GM19328 (cell line): Measurements from ENCODE around the gene COL18A1.
"Not testable (repeated sequence)": the region's sequence is repeated elsewhere in the genome, so short reads cannot be mapped to it uniquely, and the experiment has no call there.

Source experiments
- ATAC-seq: cut with Tn5 transposase; IDR thresholded peaks from one replicate; pipeline ENCODE4 v1.9.1; 2021; ENCODE audit warnings: mild to moderate bottlenecking, moderate library complexity; ENCODE audit not compliant: unreplicated experiment

The COL18A1 gene

DNA sequence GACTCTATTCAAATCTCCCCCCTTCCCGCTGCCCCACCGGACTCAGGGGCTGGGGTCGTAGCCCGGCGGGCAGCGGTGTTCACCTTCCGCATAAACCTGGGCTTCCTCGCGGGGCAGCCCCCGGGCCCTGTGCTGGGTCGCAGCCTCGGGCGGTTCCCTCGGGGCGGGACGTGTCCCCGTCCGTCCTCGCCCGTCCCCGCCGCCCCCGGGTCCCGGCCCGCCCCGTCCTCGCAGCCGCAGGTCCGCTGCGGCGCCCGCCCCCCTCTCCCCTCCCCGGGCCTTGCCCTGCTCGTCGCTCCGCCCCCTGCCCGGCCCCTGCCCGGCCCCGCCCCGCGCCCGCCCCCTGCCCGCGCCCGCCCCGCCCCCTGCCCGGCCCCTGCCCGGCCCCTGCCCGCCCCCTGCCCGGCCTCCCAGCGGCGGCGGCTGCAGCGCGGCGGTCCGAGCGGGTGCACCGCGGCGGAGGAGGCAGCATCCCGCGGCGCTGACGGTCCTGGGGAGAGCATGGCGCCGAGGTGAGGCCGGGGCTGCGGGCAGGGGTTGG, at the start of gene COL18A1:
COL18A1 (plus strand) TSS at position 436 of the 541 bp plus-strand sequence; CDS start at position 502, 66 bp downstream.
- ATAC-seq = no peak

DNA sequence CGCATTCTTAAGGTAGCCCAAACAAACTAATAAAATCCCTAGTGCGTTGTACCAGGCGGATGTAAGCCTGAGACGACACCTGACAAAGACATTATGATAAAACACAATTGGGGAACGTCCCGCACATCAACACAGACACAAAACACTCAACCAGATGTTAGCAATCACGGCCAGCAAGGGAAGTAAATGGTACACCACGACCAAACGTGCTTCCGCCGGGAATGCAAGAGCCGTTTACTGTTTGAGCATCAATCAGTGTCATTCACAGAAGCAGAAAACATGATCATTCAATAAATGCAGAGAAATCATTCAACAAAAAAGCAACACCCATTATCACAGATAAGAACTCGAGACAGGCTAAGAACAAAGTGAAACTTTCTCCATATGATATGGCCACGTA, 49.4 kb upstream of the COL18A1 start:
- no peak for ATAC-seq

DNA sequence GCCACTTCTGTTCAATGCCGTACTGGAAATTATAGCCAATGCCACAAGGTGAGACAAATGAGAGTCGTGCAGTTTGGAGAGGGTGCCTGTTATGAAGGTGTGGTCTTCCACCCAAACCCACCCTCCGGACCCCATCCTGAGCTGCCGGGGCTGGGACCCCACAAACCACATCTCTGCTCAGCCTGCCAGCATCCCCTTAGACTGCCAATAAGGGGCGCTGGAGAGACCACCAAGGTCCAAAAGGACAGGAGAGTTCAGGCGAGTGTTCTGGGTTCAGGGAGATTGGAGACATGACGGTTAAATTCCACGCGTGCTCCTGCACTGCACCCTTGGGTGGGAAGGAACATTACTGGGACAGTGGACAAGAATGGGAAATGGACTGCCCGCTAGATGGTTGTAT, 48.7 kb upstream of the COL18A1 start:
- ATAC-seq = no peak

DNA sequence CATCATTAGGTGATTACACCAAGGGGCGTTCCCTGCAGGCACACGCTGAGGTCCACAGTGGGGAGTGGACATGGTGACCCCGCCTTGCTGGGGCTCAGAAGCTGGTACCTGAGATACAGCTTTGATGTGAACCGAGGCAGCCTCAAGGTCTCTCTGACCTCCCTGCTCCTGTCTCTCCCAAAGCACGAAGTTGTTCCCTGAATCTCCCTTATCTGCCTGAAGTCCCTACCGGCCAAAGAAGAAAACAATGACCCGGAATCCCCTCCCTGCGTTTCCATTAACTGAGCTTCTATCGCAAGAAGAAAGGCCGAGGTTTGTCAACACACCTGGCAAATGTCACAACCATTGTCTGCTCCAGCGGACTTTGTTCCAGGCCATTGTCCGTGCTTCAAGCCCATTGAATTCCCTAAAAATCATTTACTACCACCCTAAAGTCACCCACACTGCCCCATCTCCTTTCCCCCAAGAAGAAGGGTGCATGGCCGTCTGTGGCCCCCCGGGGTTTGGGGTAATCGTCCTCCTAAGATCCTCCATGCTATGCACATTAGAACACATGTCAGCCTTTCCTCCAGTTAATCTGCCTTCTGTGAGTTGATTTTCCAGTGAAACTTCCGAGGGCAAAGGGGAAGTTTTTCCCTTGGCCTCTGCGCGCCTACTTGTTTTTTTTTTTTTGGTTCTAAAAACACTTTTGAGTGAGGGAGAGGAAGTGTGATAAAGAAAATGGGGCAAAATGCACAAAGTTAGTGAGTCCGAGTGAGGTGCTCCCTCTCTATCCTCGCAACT, 48.1 kb upstream of the COL18A1 start:
- no peak for ATAC-seq

DNA sequence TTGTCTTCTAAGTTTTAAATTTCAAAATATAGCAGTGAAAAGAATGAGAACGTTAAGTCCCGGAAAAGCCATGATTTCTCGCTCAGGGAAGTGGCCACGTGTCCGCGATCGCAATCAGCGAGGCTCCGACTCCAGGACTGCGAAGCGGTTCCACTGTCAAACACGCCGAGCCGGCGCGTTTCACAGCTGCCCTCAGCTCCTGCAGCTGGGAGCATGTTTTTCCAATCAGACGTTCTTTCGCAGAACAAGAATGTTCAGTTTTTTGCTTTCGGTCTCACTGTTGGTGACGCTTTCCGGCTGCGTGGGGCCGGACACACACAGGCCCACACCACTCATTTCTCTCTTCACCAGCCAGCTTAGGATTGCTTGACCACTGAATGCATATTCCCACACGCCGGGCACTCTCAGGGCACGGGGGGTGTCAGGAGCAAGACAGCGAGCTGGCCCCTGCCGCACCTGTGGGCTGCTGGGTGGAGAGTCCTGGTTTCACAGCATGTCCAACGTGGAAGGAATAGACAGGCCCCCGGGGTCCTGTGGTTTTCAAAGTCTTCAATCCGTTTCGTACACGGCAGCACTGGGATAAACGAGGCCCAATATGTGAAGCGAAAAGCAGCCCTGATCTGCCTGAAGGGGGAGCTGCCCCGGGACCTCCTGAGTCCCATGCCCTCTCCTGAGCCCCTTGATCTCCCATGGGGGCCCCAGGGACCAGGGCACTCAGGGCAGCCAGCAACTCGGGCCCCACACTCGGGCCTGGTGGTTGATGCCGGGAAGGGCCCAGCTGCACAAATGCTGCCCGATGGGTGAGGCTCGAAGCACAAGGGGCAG, 47.3 kb upstream of the COL18A1 start:
- no peak for ATAC-seq

DNA sequence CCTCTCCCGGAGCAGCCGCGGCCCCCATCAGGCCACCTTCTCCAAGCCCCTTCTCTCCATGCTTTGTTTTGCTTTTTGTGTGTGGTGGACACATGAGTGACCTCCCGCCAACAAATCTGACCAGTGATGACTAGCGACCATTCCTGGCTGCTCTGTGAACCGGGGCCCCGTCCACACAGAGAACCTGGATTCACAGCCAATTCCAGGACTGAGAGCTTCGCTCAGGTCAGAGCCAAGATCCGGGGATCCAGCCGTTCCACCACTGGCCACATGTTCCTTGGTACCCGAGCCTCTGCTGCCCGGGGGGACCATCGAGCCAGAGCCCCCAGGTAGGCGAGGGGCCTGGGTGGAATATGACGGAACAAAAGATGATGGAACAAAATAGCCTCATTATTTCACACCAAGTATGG, 46.7 kb upstream of the COL18A1 start:
- ATAC-seq = no peak

DNA sequence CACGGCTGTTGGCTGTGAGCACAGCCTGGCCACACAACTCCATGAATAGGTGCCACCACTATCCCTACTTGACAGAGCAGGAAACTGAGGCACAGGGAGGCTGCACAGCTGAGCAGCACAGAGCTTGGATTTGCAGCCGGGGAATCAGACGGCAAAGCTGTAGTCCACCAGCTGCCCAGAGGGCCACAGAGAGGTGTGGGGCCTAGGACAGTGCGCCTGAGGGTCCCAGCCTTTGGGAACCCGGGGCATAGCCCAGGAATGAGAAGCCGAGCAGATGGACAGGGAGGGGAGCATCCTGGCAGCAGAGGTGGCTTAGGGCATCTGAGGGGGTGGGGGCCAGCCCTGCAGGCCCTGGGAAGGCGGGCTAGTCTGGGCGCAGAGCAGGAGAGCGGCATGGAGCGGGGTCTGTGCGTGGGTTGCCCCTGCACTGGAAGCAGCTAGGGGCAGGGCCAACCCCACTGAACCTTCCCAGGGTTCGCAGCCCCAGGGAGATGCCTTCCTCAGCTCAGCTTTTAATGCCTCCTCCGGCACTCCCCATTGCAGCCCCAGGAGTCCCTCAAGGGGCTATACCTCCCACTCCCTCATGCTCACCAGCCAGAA, 46.2 kb upstream of the COL18A1 start:
- ATAC-seq = no peak

DNA sequence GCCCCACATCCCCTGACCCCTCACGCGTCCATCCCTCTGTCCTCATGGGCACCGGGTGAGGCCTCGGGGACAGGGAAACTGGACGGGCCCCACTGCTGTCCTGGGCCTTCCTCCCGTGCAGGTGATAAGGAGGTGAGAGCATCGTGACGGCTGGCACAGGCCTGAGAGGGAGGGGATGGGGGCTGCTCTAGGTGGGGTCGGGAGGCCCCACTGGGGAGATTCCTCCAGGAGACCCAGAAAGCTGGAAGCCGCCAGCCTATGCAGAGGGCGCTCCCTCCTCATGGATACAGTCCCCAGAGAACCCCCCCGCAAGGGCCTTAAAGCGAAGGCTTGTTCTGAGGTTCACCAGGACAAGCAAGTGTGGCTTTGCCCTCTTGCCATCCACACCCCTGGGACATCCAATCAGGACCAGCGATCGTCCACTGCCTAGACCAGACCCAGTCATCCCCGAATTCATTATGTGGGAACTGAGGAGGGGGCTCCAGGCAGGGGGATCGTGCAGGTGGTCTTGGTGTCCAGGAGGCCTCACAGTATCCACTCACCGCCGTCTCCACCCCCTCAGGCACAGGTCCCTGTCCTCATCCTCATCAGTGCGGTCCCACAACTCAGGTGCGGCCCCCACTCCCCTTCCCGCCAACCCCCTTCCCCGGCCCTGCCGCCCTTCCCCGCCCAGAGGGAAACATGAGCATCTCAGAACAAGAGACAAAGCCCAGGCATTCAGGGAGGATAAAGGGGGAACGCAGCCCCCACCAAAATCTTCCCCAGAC, 45.3 kb upstream of the COL18A1 start:
- ATAC-seq = no peak

DNA sequence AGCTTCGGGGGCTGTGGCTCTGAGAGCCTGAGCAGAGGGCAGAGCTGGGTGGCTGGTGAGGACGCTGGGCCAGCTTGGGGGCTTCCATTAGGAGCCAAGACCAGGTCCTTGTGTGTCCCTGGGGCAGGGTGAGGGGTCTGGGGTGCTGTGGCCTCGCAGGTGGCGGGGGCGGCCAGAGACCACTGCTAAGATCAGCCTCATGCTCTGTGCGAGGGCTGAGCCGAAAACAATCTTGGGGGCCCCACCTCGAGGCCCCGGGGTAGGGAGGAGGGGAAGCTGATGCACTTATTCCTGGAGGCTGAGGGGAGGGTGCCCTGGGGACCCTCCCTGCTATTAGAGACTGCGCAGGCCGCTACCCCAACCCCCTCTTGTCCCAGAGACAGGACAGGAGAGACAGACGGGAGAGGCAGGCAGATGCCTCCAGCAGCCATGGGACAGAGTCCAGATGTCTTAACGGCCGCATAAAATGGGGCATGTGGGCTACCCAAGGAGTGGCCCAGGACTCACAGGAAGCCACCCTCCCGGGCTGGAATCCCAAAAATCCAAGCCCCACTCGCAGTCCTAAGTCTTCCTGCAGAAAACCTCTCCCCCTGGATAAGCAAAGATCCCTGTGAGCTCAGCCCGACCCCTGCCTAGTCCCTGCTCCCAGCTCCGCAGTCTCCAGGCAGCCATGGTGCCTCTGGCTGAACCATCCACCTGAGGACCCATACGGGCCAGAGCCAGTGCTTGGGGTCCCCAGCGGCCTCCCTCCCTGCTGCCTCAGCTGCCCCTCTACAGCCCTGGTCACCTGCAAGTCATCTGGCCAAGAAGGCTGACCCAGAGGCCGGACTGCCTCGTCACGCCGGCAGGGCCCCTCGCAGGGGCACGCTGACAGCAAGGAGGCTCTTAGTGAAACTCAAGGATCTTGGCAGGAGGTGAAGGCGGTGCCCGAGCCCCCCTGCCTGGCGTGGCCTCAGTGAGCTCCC, 43.6 kb upstream of the COL18A1 start:
- no peak for ATAC-seq

DNA sequence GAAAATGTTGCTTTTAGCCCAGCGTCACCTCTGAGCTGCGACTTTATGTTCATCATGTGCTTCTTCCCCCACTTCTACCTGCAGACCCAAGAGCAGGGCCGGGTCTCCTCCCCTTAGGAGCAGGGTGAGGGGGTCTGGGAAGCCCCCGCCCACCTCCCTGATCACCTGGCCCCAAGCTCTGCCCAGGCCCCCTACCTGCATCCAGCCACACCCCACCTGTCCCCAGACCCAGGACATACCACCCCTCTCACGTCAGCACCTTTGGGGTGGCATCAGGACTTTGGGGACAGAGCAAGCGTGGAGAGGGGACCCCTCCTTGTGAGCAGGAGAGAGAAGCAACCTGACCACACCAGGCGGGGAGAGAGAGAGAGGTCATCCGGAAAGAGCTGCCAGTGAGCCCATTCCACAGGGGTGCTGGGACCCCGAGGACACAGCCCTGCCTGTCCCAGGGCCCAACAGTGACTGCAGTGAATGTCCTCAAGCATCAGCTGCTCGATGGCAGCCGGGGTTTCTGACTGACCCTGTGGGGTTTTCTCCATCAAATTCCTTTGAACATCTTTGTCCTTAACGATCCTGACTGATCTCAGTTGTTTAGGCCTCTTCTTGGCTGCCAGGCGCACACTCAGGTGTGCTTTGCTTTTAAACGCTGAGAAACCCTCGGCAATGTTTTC, 42.8 kb upstream of the COL18A1 start:
- ATAC-seq = no peak

DNA sequence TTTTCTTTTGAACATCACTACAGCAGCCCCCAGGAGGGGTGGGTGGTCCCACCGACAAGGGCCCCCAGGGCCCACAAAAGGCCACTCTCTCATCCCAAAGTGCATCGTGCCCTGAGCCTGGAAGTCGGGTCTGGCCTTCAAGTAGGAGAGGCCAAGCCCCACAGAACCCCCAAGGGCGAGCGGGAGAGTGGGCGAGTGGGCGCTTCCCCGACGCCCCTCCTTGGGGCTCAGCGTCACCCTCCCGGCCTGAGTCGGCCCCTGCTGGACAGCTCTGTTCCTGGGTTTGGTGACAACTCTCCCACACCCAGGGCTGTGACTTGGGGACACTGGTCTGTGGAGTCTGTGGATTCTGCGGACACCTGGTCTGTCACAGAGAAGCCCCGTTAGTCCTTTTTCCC, 42.2 kb upstream of the COL18A1 start:
- ATAC-seq = no peak

DNA sequence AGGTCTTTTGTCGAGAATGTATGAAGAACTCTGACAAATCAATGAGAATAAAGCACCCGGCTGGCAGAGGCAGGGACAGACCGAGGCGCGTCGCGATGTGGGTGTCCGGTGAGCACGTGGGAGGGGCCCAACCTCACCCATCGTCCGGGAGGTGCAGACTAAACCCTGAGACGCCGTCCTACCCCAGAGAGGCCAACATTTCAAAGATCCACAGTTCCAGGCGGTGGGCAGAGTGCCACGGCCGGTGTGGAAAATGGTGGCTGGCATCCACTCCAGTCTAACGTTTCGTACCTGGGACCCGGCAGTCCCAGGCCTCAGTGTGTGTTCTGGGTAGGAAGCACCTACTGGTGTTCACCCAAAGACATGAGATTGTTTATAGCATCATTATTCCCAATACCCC, 41.7 kb upstream of the COL18A1 start:
- ATAC-seq = not testable (repeated sequence)

DNA sequence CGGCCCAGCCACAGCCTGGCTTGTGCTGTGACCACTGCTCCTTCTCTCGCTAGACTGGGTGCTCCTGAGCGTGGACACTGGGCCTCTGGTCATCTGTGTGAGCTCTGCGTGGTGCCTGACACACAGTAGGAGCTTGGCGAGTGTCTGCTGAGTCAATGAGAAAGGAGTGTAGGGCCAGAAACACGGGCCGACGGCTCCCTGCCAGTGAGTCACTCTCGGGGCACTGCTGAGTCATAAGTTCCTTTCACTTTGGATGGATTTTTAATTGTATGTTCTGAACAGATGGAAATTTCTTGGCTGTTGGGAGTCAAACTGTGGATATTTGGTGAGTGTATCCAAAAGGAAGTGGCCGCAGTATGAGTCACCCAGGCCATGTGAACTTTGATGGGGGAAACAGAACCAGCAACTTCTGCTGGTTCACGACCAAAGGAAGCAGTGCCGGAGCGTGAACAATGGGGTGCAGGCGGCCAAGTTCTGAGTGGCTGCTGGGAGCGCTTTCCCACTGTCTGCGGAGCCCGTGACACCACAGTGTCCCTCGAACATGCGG, 41.0 kb upstream of the COL18A1 start:
- ATAC-seq = no peak

DNA sequence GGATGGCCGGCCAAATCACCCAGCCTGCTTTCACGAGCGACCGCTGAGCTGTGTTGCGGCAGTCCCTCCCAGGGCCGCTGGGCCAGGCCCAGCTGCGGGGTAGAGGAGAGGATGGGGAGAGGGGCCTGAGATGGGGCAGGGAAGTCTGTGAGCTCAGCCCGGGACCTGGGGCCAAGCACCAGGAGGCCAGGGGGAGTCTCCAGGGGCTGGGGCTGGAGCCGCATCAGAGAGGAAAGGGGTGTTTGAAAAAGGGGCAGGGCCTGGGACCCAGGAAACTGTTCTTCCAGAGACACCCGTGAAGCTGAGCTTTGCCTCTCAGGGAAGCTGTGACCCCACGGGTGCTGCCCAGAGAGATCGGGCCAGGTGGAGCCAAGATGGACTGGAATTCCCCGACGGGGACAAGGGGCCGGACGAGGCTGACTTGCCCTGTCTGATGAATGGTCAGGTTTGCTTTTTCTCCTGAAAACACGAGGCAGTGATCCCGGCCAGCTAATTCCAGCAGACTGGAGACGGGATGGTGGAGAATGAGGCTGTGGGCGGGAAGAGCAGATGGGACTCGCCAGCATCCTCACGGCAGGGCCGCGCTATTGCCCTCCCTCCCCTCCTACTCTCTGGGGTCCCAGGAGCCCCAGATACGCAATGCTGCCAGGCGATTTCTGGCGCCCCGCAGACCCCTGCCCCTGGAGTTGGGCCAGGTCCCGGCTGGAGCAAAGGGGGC, 40.3 kb upstream of the COL18A1 start:
- no peak for ATAC-seq

DNA sequence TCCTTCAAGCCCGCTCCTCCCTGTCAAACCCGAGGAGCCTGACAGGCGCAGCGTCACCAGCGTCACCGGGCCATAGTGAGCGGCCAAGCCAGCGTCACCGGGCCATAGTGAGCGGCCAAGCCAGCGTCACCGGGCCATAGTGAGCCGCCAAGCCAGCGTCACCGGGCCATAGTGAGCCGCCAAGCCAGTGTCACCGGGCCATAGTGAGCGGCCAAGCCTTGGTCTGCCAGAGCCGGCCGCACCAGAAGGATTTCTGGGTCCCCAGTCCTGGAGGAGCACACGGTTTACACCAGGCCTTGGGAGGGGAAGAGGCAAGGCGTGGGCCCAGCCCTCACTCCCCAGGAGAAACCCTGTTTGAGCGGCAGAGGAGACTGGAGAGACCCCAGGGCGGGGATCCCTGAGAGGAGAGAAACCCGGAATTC, 39.8 kb upstream of the COL18A1 start:
- ATAC-seq = no peak

DNA sequence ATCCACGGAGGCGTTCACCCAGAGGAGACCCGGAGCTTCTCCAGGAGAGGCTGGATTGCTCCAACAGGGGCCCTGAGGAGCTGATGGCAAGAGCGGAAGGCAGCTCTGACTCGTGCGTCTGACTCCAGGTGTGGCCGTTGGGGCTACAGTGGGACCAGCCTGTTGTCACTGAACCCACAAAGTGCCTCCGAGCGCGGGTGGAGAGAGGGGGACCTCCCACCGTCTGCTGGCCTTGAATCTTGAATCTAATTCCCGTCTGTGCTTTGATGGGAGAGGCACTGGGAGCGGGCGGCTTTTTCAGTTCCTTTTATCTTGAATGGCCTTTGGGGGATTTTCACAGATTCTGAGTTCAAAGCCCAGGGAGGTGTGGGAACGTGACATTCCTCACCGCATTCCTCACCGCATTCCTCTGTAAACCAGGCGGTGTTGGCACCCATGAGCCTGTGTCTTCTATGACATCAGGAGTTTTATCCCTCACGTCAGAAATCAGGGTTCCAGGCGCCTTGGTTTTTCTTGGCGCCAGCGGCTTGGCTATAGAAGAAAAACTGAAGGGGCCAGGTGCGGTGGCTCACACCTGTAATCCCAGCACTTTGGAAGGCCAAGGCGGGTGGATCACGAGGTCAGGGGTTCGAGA, 39.2 kb upstream of the COL18A1 start:
- ATAC-seq = no peak

DNA sequence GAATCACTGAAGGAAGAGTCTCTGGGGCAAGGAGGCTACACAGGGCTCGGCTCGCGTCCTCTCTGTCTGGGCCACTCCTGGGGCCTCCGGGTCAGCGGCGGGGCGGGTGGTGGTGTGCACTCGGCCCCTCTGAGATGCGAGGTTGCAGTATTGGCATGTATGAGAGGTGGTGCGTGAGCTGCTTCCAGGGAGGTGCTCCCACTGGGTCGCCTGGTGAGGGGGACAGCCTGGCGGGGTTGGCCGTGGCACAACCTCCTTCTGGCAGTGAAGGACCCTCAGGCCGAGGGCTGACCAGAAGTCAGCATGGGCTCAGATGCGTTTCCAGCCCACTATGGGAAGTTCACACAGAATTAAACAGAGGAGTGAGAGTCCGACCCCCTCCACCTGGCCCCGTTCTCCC, 38.5 kb upstream of the COL18A1 start:
- no peak for ATAC-seq
